SK-N-SH treated with all-trans-retinoic acid at 6 μM for 48 hours (cell line): ENCODE data around the gene SPATA31A6.
"Not testable (repeated sequence)": the region's sequence is repeated elsewhere in the genome, so short reads cannot be mapped to it uniquely, and the experiment has no call there.

Experiments used
- ARNTL ChIP-seq: fragments of 450-650 bp; formaldehyde crosslinking; IDR thresholded peaks from 2 replicates; pipeline ENCODE4 v1.5.0; 2020; ENCODE audit warnings: low read depth, mild to moderate bottlenecking, moderate library complexity, borderline replicate concordance
- GLIS3 ChIP-seq: fragments of 250-450 bp; sonication (Bioruptor Pico); IDR thresholded peaks from 2 replicates; pipeline ENCODE4 v1.5.0; 2020; ENCODE audit warnings: mild to moderate bottlenecking, moderate library complexity
- RARB ChIP-seq: fragments of 250-450 bp; sonication (Bioruptor Pico); IDR thresholded peaks from 2 replicates; pipeline ENCODE4 v1.8.0; 2021; ENCODE audit warnings: mild to moderate bottlenecking, moderate library complexity
- SNAI2 ChIP-seq: fragments of 250-450 bp; sonication (Bioruptor Pico); IDR thresholded peaks from 2 replicates; pipeline ENCODE4 v1.5.0; 2020; ENCODE audit warnings: mild to moderate bottlenecking, moderate library complexity
- TSHZ2 ChIP-seq: fragments of 250-450 bp; sonication (Bioruptor Pico); IDR thresholded peaks from 2 replicates; pipeline ENCODE4 v1.5.0; 2020; ENCODE audit warnings: mild to moderate bottlenecking, moderate library complexity
- ZC3H10 ChIP-seq: fragments of 250-450 bp; sonication (Bioruptor Pico); IDR thresholded peaks from 2 replicates; pipeline ENCODE4 v1.5.1; 2021; ENCODE audit warnings: mild to moderate bottlenecking, moderate library complexity
- ZFP30 ChIP-seq: fragments of 450-650 bp; formaldehyde crosslinking; IDR thresholded peaks from 2 replicates; pipeline ENCODE4 v1.5.0; 2022; ENCODE audit warnings: mild to moderate bottlenecking, moderate library complexity
- ZNF565 ChIP-seq: fragments of 450-650 bp; formaldehyde crosslinking; conservative IDR thresholded peaks from 2 replicates; pipeline ENCODE4 v1.5.0; 2020; ENCODE audit warnings: low read depth, mild to moderate bottlenecking, moderate library complexity
- ZNF8 ChIP-seq: fragments of 450-650 bp; formaldehyde crosslinking; IDR thresholded peaks from 2 replicates; pipeline ENCODE4 v1.5.0; 2020; ENCODE audit warnings: mild to moderate bottlenecking, moderate library complexity
- TF ChIP-seq, protein P1 (sequence below): fragments of 250-450 bp; sonication (Bioruptor Pico); IDR thresholded peaks from 2 replicates; pipeline ENCODE4 v1.8.0; 2021; ENCODE audit warnings: low read depth, mild to moderate bottlenecking, moderate library complexity, borderline replicate concordance

- TF ChIP-seq ZNF565 (CRISPR knock-in tag); ZFP30 (CRISPR knock-in tag); TSHZ2 (CRISPR knock-in tag); RARB (CRISPR knock-in tag); ARNTL; ZC3H10 (CRISPR knock-in tag); ZNF8 (CRISPR knock-in tag); SNAI2 (CRISPR knock-in tag); GLIS3 (CRISPR knock-in tag): not testable (repeated sequence)
- TF ChIP-seq, protein P1, sequence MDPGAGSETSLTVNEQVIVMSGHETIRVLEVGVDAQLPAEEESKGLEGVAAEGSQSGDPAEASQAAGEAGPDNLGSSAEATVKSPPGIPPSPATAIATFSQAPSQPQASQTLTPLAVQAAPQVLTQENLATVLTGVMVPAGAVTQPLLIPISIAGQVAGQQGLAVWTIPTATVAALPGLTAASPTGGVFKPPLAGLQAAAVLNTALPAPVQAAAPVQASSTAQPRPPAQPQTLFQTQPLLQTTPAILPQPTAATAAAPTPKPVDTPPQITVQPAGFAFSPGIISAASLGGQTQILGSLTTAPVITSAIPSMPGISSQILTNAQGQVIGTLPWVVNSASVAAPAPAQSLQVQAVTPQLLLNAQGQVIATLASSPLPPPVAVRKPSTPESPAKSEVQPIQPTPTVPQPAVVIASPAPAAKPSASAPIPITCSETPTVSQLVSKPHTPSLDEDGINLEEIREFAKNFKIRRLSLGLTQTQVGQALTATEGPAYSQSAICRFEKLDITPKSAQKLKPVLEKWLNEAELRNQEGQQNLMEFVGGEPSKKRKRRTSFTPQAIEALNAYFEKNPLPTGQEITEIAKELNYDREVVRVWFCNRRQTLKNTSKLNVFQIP = not testable (repeated sequence)
These were observed 49.6 kb downstream of the SPATA31A6 start for GRCh38 chr9:42233031-42233430.
